Heart right ventricle (tissue), 16 donors: ENCODE measurements around the gene SPNS1. TPM values are rescaled to one million over a fixed set of nuclear protein-coding genes. Genes with fewer than 3 reads are reported as not detected.

Experiments
- ATAC-seq, 8 donors: fragments of 200-7000 bp; cut with Tn5 transposase; one replicate each; pipeline ENCODE4 v1.9.1; 2020; ENCODE audit warnings: mild to moderate bottlenecking in 8 of 8, moderate library complexity in 8 of 8, moderate number of reproducible peaks in 1 of 8
- DNase-seq, 2 donors: peaks; one replicate each; pipeline ENCODE4 v3.0.0-alpha.2; 2020
- H3K27ac ChIP-seq, 10 donors: fragments of 200-600 bp; sonication (generic) in 2 of 10; one replicate each; pipeline versions ENCODE4 v1.5.0 to v1.8.0; 2020 to 2022; ENCODE audit warnings: mild to moderate bottlenecking in 3 of 10
- H3K27me3 ChIP-seq, 7 donors: fragments of 200-600 bp; one replicate each; pipeline ENCODE4 v1.8.0; 2021 to 2022; ENCODE audit warnings: mild to moderate bottlenecking in 2 of 7
- H3K36me3 ChIP-seq, 9 donors: fragments of 200-600 bp; sonication (generic) in 1 of 9; one replicate each; pipeline versions ENCODE4 v1.5.0 to v1.8.0; 2020 to 2022; ENCODE audit warnings: mild to moderate bottlenecking in 2 of 9
- H3K4me1 ChIP-seq, 9 donors: fragments of 200-600 bp; sonication (generic) in 1 of 9; one replicate each; pipeline versions ENCODE4 v1.5.0 to v1.8.0; 2020 to 2022; ENCODE audit warnings: mild to moderate bottlenecking in 4 of 9
- H3K4me3 ChIP-seq, 10 donors: fragments of 200-600 bp; sonication (generic) in 2 of 10; one replicate each; pipeline versions ENCODE4 v1.5.0 to v1.8.0; 2020 to 2022; ENCODE audit warnings: mild to moderate bottlenecking in 7 of 10, moderate library complexity in 2 of 10
- H3K9me3 ChIP-seq, 11 donors: fragments of 200-600 bp in 10 of 11; sonication (generic) in 2 of 11; one replicate each; pipeline versions ENCODE4 v1.5.0 to v1.8.0; 2013 to 2022; ENCODE audit warnings: mild to moderate bottlenecking in 2 of 11, control low read depth in 1 of 11, moderate library complexity in 1 of 11
- WGBS, 2 donors: extraction: QIAGEN DNeasy Blood & Tissue Kit; methylation state at CpG; one replicate each; pipeline ENCODE4 v1.1.7; 2013; ENCODE audit warnings: inconsistent platforms in 1 of 2; 5-methylcytosine and 5-hydroxymethylcytosine counted together
- intact Hi-C, 10 donors: fragments of 100-400 bp; cut with DNase I; formaldehyde crosslinking; loops; one replicate each; pipeline versions ENCODE4 v1.11.1 to v1.14.2; 2022
- polyA plus RNA-seq, 2 donors: library from polyadenylated mRNA; stranded (reverse); fragments of 200-250 nt; gene quantifications; one replicate each; pipeline ENCODE4 v1.2.3, GENCODE V29; 2013
- total RNA-seq, 10 donors: library from RNA; stranded (reverse); fragmentation: NEBNext Ultra II Directional in 3 of 10; extraction: Animal tissue kit (Norgen Biotek cat#: 25700) in 3 of 10; gene quantifications; one replicate each; pipeline versions ENCODE4 v1.2.1 to v1.2.4, GENCODE V29; 2021 to 2023
- TF ChIP-seq, protein P1 (sequence below), 9 donors: fragments of 200-600 bp; sonication (generic) in 2 of 9; IDR thresholded peaks; one replicate each; pipeline versions ENCODE4 v1.5.0 to v1.8.0; 2021 to 2022; ENCODE audit warnings: antibody characterized with exemption in 9 of 9, mild to moderate bottlenecking in 5 of 9, moderate library complexity in 1 of 9
- donor health status: Arrhythmogenic right ventricular cardiomyopathy.
- donor health status: ischemic (EF 13 %, LVEDD 7.1; RV severe dilation, severe dysfunction).
- donor health status: healthy with polysubstance abuse.
- donor health status: DM: no; HTN: yes; CAD: no.
- donor health status: DM: no; HTN: no; CAD: no.
- donor health status: ischemic (EF 25% LVEDD 6.9; RV normal size, moderate dysfunction).
- donor health status: ischemic (EF 25% LVEDD 5.7; RV mildly dilated, moderate dysfunction).
- donor health status: healthy.
- donor health status: DM: yes; HTN: yes; CAD: no.
- donor health status: Ischemic cardiomyopathy.
- donor health status: ischemic (EF 35%, LVEDD 5.7; RV mildly dilated, moderate dysfunction).
- donor health status: nonischemic (EF 11% LVEDD 7.7; RV severe dilation, severe dysfunction).
- donor health status: DM: yes; HTN: yes; CAD: no.
- donor health status: PGD.
- donor health status: ischemic (EF 29% LVEDD 5.4; RV normal size, mild dysfunction).
- donor health status: nonischemic (EF 23%, LVEDD 6.1; RV moderate dilation, normal function).

The SPNS1 gene
- total and polyA plus RNA-seq, 12 donors = 12.9 to 44.5 (median 18.2) TPM

DNA sequence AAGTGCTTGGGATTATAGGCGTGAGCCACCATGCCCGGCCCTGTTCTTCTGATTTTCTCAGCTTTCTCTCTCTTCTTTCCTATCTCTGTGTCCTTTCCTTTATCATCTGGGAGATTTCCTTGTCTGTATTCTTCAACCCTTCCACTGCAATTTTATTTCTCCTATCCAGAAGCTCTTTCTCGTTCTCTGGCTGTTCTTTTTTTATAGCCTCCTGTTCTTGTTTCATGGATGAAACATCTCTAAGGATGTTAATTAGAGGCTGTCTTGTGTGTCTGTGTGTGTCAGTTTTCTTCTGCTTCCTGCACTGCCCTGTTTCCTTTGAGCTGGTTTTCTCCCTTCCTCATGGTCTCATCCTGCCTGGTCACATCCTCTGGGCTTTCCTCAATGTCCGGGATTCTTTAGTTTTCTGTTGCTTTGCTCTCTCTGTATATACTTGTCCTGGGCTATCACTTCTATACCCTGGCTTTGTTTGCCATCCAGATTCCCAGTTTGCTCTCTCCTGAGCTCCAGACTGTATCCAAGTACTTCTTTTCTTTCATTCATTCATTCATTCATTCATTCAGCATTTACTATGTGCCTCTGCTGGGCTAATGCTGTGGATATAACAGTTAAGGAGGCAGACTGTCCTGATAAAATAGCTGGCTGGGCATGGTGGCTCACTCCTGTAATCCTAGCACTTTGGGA, 12.7 kb downstream of the SPNS1 start:
- ATAC-seq (no peak), DNase-seq (no peak)
- peaks cover 0 to 11% (median 8%) of the 10 kb centered on the region in 11 donors for H3K9me3 ChIP-seq
- TF ChIP-seq, protein P1, sequence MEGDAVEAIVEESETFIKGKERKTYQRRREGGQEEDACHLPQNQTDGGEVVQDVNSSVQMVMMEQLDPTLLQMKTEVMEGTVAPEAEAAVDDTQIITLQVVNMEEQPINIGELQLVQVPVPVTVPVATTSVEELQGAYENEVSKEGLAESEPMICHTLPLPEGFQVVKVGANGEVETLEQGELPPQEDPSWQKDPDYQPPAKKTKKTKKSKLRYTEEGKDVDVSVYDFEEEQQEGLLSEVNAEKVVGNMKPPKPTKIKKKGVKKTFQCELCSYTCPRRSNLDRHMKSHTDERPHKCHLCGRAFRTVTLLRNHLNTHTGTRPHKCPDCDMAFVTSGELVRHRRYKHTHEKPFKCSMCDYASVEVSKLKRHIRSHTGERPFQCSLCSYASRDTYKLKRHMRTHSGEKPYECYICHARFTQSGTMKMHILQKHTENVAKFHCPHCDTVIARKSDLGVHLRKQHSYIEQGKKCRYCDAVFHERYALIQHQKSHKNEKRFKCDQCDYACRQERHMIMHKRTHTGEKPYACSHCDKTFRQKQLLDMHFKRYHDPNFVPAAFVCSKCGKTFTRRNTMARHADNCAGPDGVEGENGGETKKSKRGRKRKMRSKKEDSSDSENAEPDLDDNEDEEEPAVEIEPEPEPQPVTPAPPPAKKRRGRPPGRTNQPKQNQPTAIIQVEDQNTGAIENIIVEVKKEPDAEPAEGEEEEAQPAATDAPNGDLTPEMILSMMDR (IDR thresholded peaks at IDR 0.05) = no peak
- H3K36me3 ChIP-seq = peaks cover 0 to 75% (median 21%) of the 10 kb centered on the region in 9 donors
- intact Hi-C loops = no loop called here
- peaks cover 0 to 13% (median 0%) of the 10 kb centered on the region in 9 donors for H3K4me1 ChIP-seq
- H3K4me3 ChIP-seq = peak overlapping the region in 1 of 10 donors; percentile 51
- WGBS, 2 donors = 98% methylated on average over 4 of the region's 4 CpGs
- no peaks in the 10 kb centered on the region for H3K27me3 ChIP-seq
- no peak overlapping the region for H3K27ac ChIP-seq

DNA sequence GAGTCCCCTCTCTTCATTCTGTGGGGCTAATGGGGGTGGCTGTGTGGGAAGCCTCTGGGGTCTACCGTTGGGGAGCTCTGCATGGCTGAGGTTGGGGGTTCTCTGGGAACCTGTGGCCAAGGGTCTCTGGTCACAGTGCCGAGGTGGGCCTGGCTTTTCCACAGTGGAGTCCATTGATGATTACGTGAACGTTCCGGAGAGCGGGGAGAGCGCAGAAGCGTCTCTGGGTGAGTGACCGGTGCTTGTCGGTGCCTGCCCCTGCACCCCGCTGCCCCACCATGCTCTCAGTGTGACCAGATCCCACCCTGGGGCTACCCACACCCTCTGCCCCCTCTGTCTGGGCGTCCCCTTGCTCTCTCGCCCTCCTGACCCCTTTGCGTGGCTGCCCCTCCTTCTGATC, 14.8 kb downstream of the SPNS1 start:
- H3K4me3 ChIP-seq = no peak overlapping the region
- H3K27ac ChIP-seq = no peak overlapping the region
- DNase-seq = no peak
- intact Hi-C loops = no loop called here
- 94 to 95% methylated on average over 12 to 14 of the region's 14 CpGs for WGBS, 2 donors
- TF ChIP-seq, protein P1 (IDR thresholded peaks at IDR 0.05) = no peak
- peaks cover 0 to 11% (median 8%) of the 10 kb centered on the region in 11 donors for H3K9me3 ChIP-seq
- no peaks in the 10 kb centered on the region for H3K27me3 ChIP-seq
- peak in 1 of 8 donors; percentile 17 for ATAC-seq
- peaks cover 0 to 8% (median 0%) of the 10 kb centered on the region in 9 donors for H3K4me1 ChIP-seq
- peaks cover 0 to 54% (median 3%) of the 10 kb centered on the region in 9 donors for H3K36me3 ChIP-seq

DNA sequence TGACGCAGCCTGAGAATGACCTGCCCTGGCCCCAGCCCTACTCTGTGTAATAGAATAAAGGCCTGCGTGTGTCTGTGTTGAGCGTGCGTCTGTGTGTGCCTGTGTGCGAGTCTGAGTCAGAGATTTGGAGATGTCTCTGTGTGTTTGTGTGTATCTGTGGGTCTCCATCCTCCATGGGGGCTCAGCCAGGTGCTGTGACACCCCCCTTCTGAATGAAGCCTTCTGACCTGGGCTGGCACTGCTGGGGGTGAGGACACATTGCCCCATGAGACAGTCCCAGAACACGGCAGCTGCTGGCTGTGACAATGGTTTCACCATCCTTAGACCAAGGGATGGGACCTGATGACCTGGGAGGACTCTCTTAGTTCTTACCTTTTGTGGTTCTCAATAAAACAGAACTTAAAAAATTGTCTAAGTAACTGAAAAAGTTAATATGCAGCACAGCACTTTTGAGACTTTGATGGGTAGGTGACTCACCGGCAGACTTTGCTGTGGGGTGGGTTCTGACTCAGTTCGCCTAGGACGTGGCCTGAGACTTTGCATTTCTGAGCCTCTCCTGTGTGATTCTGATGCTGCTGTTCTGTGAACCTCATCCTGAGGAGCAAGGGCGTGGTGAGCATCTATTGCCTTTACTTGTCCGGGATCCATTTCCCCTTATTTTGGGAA, 15.9 kb downstream of the SPNS1 start:
- H3K4me3 ChIP-seq = no peak overlapping the region
- DNase-seq (no peak), ATAC-seq (peak in 2 of 8 donors; percentile 10 to 26)
- H3K27me3 ChIP-seq = no peaks in the 10 kb centered on the region
- H3K36me3 ChIP-seq = peaks cover 0 to 43% (median 0%) of the 10 kb centered on the region in 9 donors
- intact Hi-C loops = no loop called here
- peaks cover 0 to 11% (median 8%) of the 10 kb centered on the region in 11 donors for H3K9me3 ChIP-seq
- WGBS, 2 donors = 94% methylated on average over 11 of the region's 11 CpGs
- H3K4me1 ChIP-seq = no peaks in the 10 kb centered on the region
- H3K27ac ChIP-seq = no peak overlapping the region
- TF ChIP-seq, protein P1 (IDR thresholded peaks at IDR 0.05) = no peak

DNA sequence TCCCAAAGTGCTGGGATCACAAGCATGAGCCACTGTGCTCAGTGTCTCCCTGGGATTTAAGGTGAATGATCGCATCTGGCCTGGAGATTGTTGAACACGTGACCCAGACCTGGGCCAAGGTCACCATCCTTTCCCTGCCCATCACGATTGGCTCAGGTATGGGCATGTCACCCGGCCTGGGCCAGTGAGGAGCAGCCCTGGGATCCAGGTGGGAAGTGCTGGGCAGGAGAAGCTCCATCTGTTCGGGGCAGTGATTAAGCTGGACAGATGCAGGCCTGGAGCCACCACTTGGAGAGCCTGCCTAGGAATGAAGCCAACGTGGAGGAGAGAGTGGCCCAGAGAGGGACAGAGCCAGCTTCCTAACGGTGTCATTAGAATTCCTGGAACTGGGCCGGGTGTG, 17.1 kb downstream of the SPNS1 start:
- ATAC-seq = peak in 1 of 8 donors; percentile 55
- no peaks in the 10 kb centered on the region for H3K27me3 ChIP-seq
- H3K27ac ChIP-seq = no peak overlapping the region
- H3K4me1 ChIP-seq = no peaks in the 10 kb centered on the region
- peaks cover 0 to 32% (median 0%) of the 10 kb centered on the region in 9 donors for H3K36me3 ChIP-seq
- no peak for DNase-seq
- 61 to 75% methylated on average over 8 of the region's 8 CpGs for WGBS, 2 donors
- TF ChIP-seq, protein P1 (IDR thresholded peaks at IDR 0.05) = no peak
- H3K4me3 ChIP-seq = no peak overlapping the region
- intact Hi-C loops = no loop called here
- H3K9me3 ChIP-seq = peaks cover 0 to 9% (median 7%) of the 10 kb centered on the region in 11 donors
